B cell (primary cell): ENCODE measurements around the gene NPTXR. TPM values are rescaled to one million over a fixed set of nuclear protein-coding genes. Genes with fewer than 3 reads are reported as not detected.

Source experiments
- ATAC-seq: fragments of 200-7000 bp; cut with Tn5 transposase; one replicate; pipeline ENCODE4 v1.10.0; 2021; ENCODE audit warnings: low read depth, mild to moderate bottlenecking, moderate number of reproducible peaks, moderate library complexity
- CTCF ChIA-PET: fragments of 350-600 bp; sonication (Branson Sonifier 250); formaldehyde crosslinking; loops from one replicate; lab custom pipeline; 2021; ENCODE audit warnings: antibody characterized with exemption, inconsistent platforms; lab: Charles Lee
- POLR2A ChIA-PET: fragments of 350-600 bp; sonication (Branson Sonifier 250); formaldehyde crosslinking; loops from one replicate; lab custom pipeline; 2021; ENCODE audit warnings: antibody characterized with exemption; lab: Charles Lee
- DNase-seq: peaks from one replicate; pipeline ENCODE4 v3.0.0; 2013
- H2AFZ ChIP-seq: 2 replicates; pipeline ENCODE4 v1.6.1; 2012; ENCODE audit warnings: mild to moderate bottlenecking, low read depth, low read length; ENCODE audit not compliant: insufficient read depth, poor library complexity, severe bottlenecking
- H3K27ac ChIP-seq, 2 donors: 1 replicate in 1 of 2; 2 replicates in 1 of 2; pipeline ENCODE4 v1.5.1; 2012 to 2013; ENCODE audit warnings: low read length in 2 of 2, mild to moderate bottlenecking in 2 of 2, moderate library complexity in 1 of 2
- H3K27me3 ChIP-seq, 4 experiments: fragments of 200-600 bp in 1 of 4; sonication (generic) in 1 of 4; replicated peaks in 1 of 4; 1 replicate in 2 of 4; 2 replicates in 2 of 4; pipeline versions ENCODE4 v1.6.1 to v1.7.0; 2013 to 2016; ENCODE audit warnings: low read length in 3 of 4, mild to moderate bottlenecking in 2 of 4, mixed read lengths in 1 of 4, moderate library complexity in 1 of 4; ENCODE audit not compliant: insufficient read depth in 4 of 4, control insufficient read depth in 3 of 4; ENCODE audit errors: control extremely low read depth in 1 of 4
- H3K36me3 ChIP-seq, 2 experiments: replicated peaks in 1 of 2; 1 replicate in 1 of 2; 2 replicates in 1 of 2; pipeline versions ENCODE4 v1.6.1 to v1.7.1; 2013; ENCODE audit warnings: low read length in 1 of 2; ENCODE audit not compliant: insufficient read depth in 2 of 2, control insufficient read depth in 1 of 2; ENCODE audit errors: control extremely low read depth in 1 of 2, extremely low read depth in 1 of 2
- H3K4me1 ChIP-seq, 2 donors: fragments of 200-600 bp in 1 of 2; sonication (generic) in 1 of 2; 1 replicate in 1 of 2; 2 replicates in 1 of 2; pipeline versions ENCODE4 v1.5.1 to v1.6.1; 2013 to 2017; ENCODE audit warnings: low read length in 2 of 2; ENCODE audit not compliant: control insufficient read depth in 2 of 2, insufficient read depth in 2 of 2
- H3K4me2 ChIP-seq: replicated peaks from 2 replicates; pipeline ENCODE3; 2012; ENCODE audit warnings: mild to moderate bottlenecking, low read depth, low read length; ENCODE audit not compliant: poor library complexity, severe bottlenecking
- H3K4me3 ChIP-seq, 5 experiments: fragments of 200-600 bp in 1 of 5; sonication (generic) in 1 of 5; 1 replicate in 3 of 5; 2 replicates in 2 of 5; pipeline versions ENCODE4 v1.5.1 to v1.7.0; 2011 to 2016; ENCODE audit warnings: low read length in 4 of 5, mild to moderate bottlenecking in 4 of 5, low read depth in 2 of 5, control low read depth in 1 of 5, moderate library complexity in 1 of 5; ENCODE audit not compliant: insufficient read depth in 1 of 5; ENCODE audit errors: control extremely low read depth in 1 of 5, extremely low read depth in 1 of 5
- H3K79me2 ChIP-seq: fragments of 200-600 bp; sonication (generic); one replicate; pipeline ENCODE4 v1.6.0; 2016; ENCODE audit warnings: low read length; ENCODE audit not compliant: control insufficient read depth, insufficient read depth
- H3K9ac ChIP-seq: fragments of 200-600 bp; sonication (generic); 2 replicates; pipeline ENCODE4 v1.6.1; 2017; ENCODE audit warnings: mild to moderate bottlenecking, low read length, moderate library complexity
- H3K9me3 ChIP-seq, 3 donors: one replicate each; pipeline versions ENCODE4 v1.6.1 to v1.7.1; 2013; ENCODE audit warnings: low read length in 2 of 3; ENCODE audit not compliant: control insufficient read depth in 2 of 3, insufficient read depth in 1 of 3; ENCODE audit errors: control extremely low read depth in 1 of 3
- H4K20me1 ChIP-seq: 2 replicates; pipeline ENCODE4 v1.6.0; 2012; ENCODE audit warnings: mild to moderate bottlenecking, low read length; ENCODE audit not compliant: insufficient read depth, control insufficient read depth, poor library complexity, severe bottlenecking
- H3K27ac Mint-ChIP-seq: one replicate; pipeline ENCODE4 v1.8.0; 2021; ENCODE audit warnings: mixed read lengths
- H3K27me3 Mint-ChIP-seq: one replicate; pipeline ENCODE4 v1.8.0; 2021; ENCODE audit warnings: mixed read lengths
- H3K4me1 Mint-ChIP-seq: one replicate; pipeline ENCODE4 v1.8.0; 2021; ENCODE audit warnings: mixed read lengths
- H3K4me3 Mint-ChIP-seq: one replicate; pipeline ENCODE4 v1.8.0; 2021; ENCODE audit warnings: mixed read lengths
- H3K9me3 Mint-ChIP-seq: one replicate; pipeline ENCODE4 v1.8.0; 2022; ENCODE audit warnings: mixed read lengths; ENCODE audit not compliant: insufficient read depth
- EZH2 ChIP-seq: IDR thresholded peaks from 2 replicates; pipeline ENCODE4 v1.6.1; 2012; ENCODE audit warnings: borderline replicate concordance, low read depth, mild to moderate bottlenecking, moderate library complexity, low read length; ENCODE audit not compliant: insufficient read depth, poor library complexity, severe bottlenecking
- WGBS: methylation state at CpG from one replicate; pipeline ENCODE4 v1.1.5; 2013; ENCODE audit warnings: missing lambda C conversion rate; ENCODE audit not compliant: insufficient coverage; 5-methylcytosine and 5-hydroxymethylcytosine counted together
- intact Hi-C: fragments of 100-400 bp; cut with micrococcal nuclease; formaldehyde crosslinking; loops from one replicate; pipeline ENCODE4 v1.10.0; 2022
- polyA plus RNA-seq: library from polyadenylated mRNA; depleted of rRNA; stranded (reverse); fragments of >200 nt; gene quantifications from 2 replicates; pipeline ENCODE4 v1.2.3, GENCODE V29; 2012
- total RNA-seq, 2 donors: library from RNA; stranded (reverse); fragments of 120-200 nt in 1 of 2; gene quantifications; 1 replicate in 1 of 2; 2 replicates in 1 of 2; pipeline versions ENCODE4 v1.2.3 to v1.2.4, GENCODE V29; 2013 to 2022
- TF ChIP-seq, protein P1 (sequence below): fragments of 200-600 bp; IDR thresholded peaks from one replicate; pipeline ENCODE4 v1.8.0; 2022; ENCODE audit warnings: antibody characterized with exemption, mild to moderate bottlenecking

NPTXR gene
- total and polyA plus RNA-seq, 2 donors (not counting 1 experiment from before 2014, with no cell fraction given), result 0.16 to 0.71 TPM

DNA sequence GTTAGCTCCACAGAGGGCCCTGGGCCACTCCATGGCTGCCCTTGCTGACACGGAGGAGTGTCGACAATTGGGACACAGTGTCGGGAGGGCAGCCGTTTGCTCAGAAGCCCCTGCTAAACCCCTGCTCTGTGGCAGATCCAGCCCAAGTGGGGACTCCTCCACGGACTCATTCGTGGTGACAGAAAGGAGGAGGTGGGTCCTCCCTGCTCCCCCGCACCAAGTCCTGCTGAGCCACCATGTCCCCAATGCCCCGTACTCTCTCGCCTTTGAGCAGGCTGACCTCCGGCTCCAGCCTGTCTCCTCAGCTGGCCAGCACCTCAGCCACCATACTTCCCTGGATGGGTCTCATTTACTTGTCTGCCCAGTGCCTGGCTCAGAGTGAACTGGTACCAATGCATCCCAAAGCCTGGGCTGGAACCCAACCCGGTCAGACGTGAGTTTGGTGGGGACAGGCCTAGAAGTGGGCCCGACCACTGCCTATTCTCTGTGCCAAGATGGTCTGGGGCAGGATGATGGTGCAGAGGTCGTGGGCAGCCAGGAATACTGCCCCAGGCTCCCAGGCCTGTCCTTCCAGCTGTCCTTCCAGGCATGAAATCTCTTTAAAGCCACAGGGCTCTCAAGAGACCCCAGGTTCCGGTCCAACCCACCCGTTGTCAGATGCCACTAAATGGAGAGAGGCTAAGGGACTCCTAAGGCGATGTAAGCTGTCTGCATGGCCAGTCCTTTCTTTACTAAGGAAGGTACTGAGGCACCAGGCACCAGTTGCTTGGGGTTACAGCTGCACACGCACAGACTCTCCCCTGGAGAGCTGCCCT is 23.9 kb upstream of the NPTXR start:
- H3K4me3 Mint-ChIP-seq, result no peak overlapping the region
- POLR2A ChIA-PET, result no interaction called here

DNA sequence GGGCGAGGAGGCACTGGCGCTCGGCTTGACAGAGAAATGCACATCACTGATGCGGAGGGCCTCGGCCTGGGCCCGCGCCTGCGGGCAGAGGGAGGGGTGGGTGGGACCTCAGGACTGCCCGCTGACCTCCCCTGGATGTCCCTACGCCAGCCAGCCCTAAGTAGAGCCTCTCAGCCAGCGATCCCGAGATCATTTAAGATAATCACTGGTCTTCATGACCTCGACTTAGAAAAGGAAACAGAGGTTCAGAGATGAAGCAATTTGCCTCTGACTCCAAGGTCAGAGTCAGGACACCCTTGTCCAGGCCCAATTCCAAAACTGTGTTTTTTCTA is 23.3 kb upstream of the NPTXR start:
- Histone ChIP-seq H3K36me3 (peaks cover 0 to 29% of the 10 kb centered on the region in 2 experiments), H3K27ac (no peak overlapping the region), H3K79me2 (peaks cover 37% of the 10 kb centered on the region), H3K9ac (no peak overlapping the region), H3K9me3 (no peaks in the 10 kb centered on the region), H3K4me3 (no peak overlapping the region), H4K20me1 (peaks cover 74% of the 10 kb centered on the region), H3K4me1 (peaks cover 25 to 31% of the 10 kb centered on the region in 2 donors), H3K27me3 (no peaks in the 10 kb centered on the region), H3K4me2 (no peak overlapping the region), H2AFZ (no peak overlapping the region)
- Mint-ChIP-seq H3K4me3 (no peak overlapping the region), H3K9me3 (no peaks in the 10 kb centered on the region), H3K27ac (no peak overlapping the region), H3K4me1 (peaks cover 33% of the 10 kb centered on the region), H3K27me3 (no peaks in the 10 kb centered on the region)
- ChIA-PET POLR2A (no interaction called here), CTCF (no interaction called here)
- 97% methylated on average over 13 of the region's 13 CpGs for WGBS
- intact Hi-C loops, result no loop called here
- ATAC-seq (no peak), DNase-seq (no peak)
- TF ChIP-seq, protein P1, sequence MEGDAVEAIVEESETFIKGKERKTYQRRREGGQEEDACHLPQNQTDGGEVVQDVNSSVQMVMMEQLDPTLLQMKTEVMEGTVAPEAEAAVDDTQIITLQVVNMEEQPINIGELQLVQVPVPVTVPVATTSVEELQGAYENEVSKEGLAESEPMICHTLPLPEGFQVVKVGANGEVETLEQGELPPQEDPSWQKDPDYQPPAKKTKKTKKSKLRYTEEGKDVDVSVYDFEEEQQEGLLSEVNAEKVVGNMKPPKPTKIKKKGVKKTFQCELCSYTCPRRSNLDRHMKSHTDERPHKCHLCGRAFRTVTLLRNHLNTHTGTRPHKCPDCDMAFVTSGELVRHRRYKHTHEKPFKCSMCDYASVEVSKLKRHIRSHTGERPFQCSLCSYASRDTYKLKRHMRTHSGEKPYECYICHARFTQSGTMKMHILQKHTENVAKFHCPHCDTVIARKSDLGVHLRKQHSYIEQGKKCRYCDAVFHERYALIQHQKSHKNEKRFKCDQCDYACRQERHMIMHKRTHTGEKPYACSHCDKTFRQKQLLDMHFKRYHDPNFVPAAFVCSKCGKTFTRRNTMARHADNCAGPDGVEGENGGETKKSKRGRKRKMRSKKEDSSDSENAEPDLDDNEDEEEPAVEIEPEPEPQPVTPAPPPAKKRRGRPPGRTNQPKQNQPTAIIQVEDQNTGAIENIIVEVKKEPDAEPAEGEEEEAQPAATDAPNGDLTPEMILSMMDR, result no peak
- TF ChIP-seq EZH2, result no peak

More for the DNA sequence above, 23.9 kb upstream of the NPTXR start:
- TF ChIP-seq, protein P1, result no peak
- no peak for TF ChIP-seq EZH2
- ATAC-seq, result no peak
- Mint-ChIP-seq H3K27me3 (no peaks in the 10 kb centered on the region), H3K27ac (no peak overlapping the region), H3K9me3 (no peaks in the 10 kb centered on the region), H3K4me1 (peaks cover 35% of the 10 kb centered on the region)
- WGBS, result 96% methylated on average over 17 of the region's 18 CpGs
- Histone ChIP-seq H3K4me3 (no peak overlapping the region), H3K9me3 (no peaks in the 10 kb centered on the region), H3K9ac (no peak overlapping the region), H3K4me1 (peaks cover 26 to 34% of the 10 kb centered on the region in 2 donors), H3K27ac (no peak overlapping the region), H3K36me3 (peaks cover 0 to 29% of the 10 kb centered on the region in 2 experiments), H4K20me1 (peaks cover 74% of the 10 kb centered on the region), H3K79me2 (peaks cover 37% of the 10 kb centered on the region), H3K4me2 (no peak overlapping the region), H3K27me3 (peaks cover 0 to 2% (median 0%) of the 10 kb centered on the region in 4 experiments), H2AFZ (no peak overlapping the region)
- CTCF ChIA-PET, result interaction anchor here (4.6 to 5.1 kb wide), 3 partner anchors 134 to 450 kb away, joined by 23 to 167 read pairs (median 65); partner anchors contain the start of gene RPL3
- intact Hi-C loops, result no loop called here
- no peak for DNase-seq
